Fibroblast of lung (primary cell): Measurements from ENCODE around the gene PCSK5. TPM values are rescaled to one million over a fixed set of nuclear protein-coding genes. Genes with fewer than 3 reads are reported as not detected.

Experiments used
- DNase-seq, 2 donors: peaks; one replicate each; pipeline versions ENCODE4 v3.0.0 to v3.0.0-alpha.2; 2010; ENCODE audit warnings: low read depth in 2 of 2
- H2AFZ ChIP-seq: 2 replicates; pipeline ENCODE4 v1.5.1; 2012; ENCODE audit warnings: low read length, control low read depth, inconsistent platforms
- H3K27ac ChIP-seq: 2 replicates; pipeline ENCODE4 v1.5.1; 2011; ENCODE audit warnings: low read length, control low read depth; ENCODE audit not compliant: insufficient read depth
- H3K27me3 ChIP-seq: 2 replicates; pipeline ENCODE4 v1.5.1; 2011; ENCODE audit warnings: mild to moderate bottlenecking, low read length; ENCODE audit not compliant: control insufficient read depth, insufficient read depth
- H3K36me3 ChIP-seq: 2 replicates; pipeline ENCODE4 v1.5.1; 2011; ENCODE audit warnings: low read length; ENCODE audit not compliant: control insufficient read depth, insufficient read depth
- H3K4me1 ChIP-seq: 2 replicates; pipeline ENCODE4 v1.5.1; 2011; ENCODE audit warnings: low read length; ENCODE audit not compliant: control insufficient read depth, insufficient read depth; ENCODE audit errors: extremely low read depth
- H3K4me2 ChIP-seq: 2 replicates; pipeline ENCODE4 v1.5.1; 2011; ENCODE audit warnings: low read length, control low read depth; ENCODE audit not compliant: insufficient read depth; ENCODE audit errors: extremely low read depth
- H3K4me3 ChIP-seq, 4 experiments: fragments of 200-600 bp in 1 of 4; sonication (generic) in 1 of 4; replicated peaks in 1 of 4; 2 replicates each; pipeline ENCODE4 v1.5.1; 2011 to 2016; ENCODE audit warnings: low read length in 4 of 4, low read depth in 3 of 4, mild to moderate bottlenecking in 3 of 4, control low read depth in 2 of 4, inconsistent platforms in 1 of 4, mixed read lengths in 1 of 4; ENCODE audit not compliant: insufficient read depth in 1 of 4; ENCODE audit errors: control extremely low read depth in 1 of 4
- H3K79me2 ChIP-seq: 2 replicates; pipeline ENCODE4 v1.5.1; 2012; ENCODE audit warnings: mild to moderate bottlenecking, low read length, inconsistent platforms; ENCODE audit not compliant: control insufficient read depth, insufficient read depth
- H3K9ac ChIP-seq: 2 replicates; pipeline ENCODE4 v1.5.1; 2011; ENCODE audit warnings: mild to moderate bottlenecking, low read length, control low read depth; ENCODE audit not compliant: insufficient read depth
- H3K9me3 ChIP-seq: 2 replicates; pipeline ENCODE4 v1.5.1; 2012; ENCODE audit warnings: low read depth, low read length; ENCODE audit not compliant: control insufficient read depth, insufficient read depth
- H4K20me1 ChIP-seq: 2 replicates; pipeline ENCODE4 v1.5.1; 2011; ENCODE audit warnings: low read length; ENCODE audit not compliant: control insufficient read depth, insufficient read depth; ENCODE audit errors: extremely low read depth
- EZH2 ChIP-seq: IDR thresholded peaks from 2 replicates; pipeline ENCODE4 v1.5.1; 2012; ENCODE audit warnings: low read length, control low read depth, mild to moderate bottlenecking; ENCODE audit errors: missing control alignments
- polyA plus RNA-seq, 2 donors: library from polyadenylated mRNA; depleted of rRNA in 1 of 2; stranded (reverse) in 1 of 2; unstranded in 1 of 2; fragments of >200 nt; gene quantifications; 2 replicates each; pipeline ENCODE4 v1.2.1, GENCODE V29; 2011 to 2012; ENCODE audit warnings: missing spikeins in 1 of 2
- total RNA-seq: library from RNA; depleted of rRNA; stranded (reverse); fragments of >200 nt; gene quantifications from 2 replicates; pipeline ENCODE4 v1.2.1, GENCODE V29; 2014
- TF ChIP-seq, protein P1 (sequence below), 2 donors: IDR thresholded peaks in 1 of 2; conservative IDR thresholded peaks in 1 of 2; 1 replicate in 1 of 2; 2 replicates in 1 of 2; pipeline ENCODE4 v1.5.1; 2011 to 2012; ENCODE audit warnings: low read length in 2 of 2, control low read depth in 1 of 2, inconsistent platforms in 1 of 2, low read depth in 1 of 2, mild to moderate bottlenecking in 1 of 2

The PCSK5 gene
- total and polyA plus RNA-seq, 2 donors (not counting 1 experiment from before 2014, with no cell fraction given), result 3.1 to 4.8 TPM

DNA sequence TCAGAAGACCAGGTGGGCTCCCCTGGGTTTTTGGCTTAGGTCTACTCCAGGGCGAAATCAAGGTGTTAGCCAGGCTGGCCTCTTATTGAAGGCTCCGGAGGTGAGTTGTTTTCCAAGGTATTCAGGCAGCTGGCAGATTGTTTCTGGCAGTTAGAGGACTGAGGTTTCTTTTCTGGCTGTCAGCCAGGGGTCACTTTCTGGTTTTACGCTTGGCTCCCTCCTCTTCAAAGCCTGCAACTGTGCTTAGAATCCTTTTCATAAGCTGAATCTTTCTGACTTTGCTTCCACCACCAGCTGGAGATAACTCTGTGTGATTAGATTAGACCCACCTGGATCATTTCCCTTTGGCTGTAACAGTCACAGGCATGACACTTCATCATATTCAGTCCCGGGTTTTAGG lies 479.1 kb downstream of the PCSK5 start:
- no peaks in the 10 kb centered on the region for H4K20me1 ChIP-seq
- H3K36me3 ChIP-seq, result no peaks in the 10 kb centered on the region
- no peaks in the 10 kb centered on the region for H3K9me3 ChIP-seq
- H3K79me2 ChIP-seq, result no peaks in the 10 kb centered on the region
- no peak for TF ChIP-seq EZH2
- TF ChIP-seq, protein P1, sequence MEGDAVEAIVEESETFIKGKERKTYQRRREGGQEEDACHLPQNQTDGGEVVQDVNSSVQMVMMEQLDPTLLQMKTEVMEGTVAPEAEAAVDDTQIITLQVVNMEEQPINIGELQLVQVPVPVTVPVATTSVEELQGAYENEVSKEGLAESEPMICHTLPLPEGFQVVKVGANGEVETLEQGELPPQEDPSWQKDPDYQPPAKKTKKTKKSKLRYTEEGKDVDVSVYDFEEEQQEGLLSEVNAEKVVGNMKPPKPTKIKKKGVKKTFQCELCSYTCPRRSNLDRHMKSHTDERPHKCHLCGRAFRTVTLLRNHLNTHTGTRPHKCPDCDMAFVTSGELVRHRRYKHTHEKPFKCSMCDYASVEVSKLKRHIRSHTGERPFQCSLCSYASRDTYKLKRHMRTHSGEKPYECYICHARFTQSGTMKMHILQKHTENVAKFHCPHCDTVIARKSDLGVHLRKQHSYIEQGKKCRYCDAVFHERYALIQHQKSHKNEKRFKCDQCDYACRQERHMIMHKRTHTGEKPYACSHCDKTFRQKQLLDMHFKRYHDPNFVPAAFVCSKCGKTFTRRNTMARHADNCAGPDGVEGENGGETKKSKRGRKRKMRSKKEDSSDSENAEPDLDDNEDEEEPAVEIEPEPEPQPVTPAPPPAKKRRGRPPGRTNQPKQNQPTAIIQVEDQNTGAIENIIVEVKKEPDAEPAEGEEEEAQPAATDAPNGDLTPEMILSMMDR (conservative IDR thresholded peaks at IDR 0.05 in 1 of 2, IDR thresholded peaks at IDR 0.05 in 1 of 2; ENCODE audit: low read depth in 1 of 2, low read length in 2 of 2), result no peak
- no peak overlapping the region for H3K9ac ChIP-seq
- no peak overlapping the region for H2AFZ ChIP-seq
- no peak overlapping the region for H3K4me3 ChIP-seq
- peaks cover 8% of the 10 kb centered on the region for H3K4me1 ChIP-seq
- H3K4me2 ChIP-seq, result no peak overlapping the region
- DNase-seq, result peak; percentile 60 to 86
- H3K27me3 ChIP-seq, result no peaks in the 10 kb centered on the region
- no peak overlapping the region for H3K27ac ChIP-seq

DNA sequence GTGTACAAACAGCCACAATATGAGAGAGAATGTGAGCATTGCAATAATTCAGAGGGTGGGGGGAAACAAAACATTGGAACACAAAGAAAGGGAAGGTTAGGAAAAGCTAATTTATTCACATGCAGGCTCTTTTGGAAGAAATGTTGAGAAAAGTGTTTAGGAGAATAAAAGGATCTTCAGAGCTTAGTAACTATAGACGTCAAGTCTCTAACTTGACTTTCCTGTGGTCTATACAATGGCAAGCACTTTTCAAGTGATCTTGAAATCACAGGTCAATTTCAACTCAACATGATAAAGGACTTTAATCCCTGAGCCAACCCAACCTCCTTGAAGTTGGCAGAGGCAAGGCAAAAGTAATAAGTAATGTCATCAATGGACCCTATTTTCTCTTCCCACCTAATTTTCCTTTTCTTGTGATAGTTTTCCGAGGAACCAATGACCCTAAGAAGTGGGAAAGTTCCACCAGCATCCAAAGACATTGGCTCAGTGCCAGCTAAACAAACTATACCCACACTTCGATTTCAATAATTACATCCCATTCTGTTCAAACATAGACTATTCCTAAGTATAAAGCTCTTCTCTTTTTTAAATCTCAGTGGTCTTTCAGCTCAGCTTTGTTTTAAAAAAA lies 480.0 kb downstream of the PCSK5 start:
- H3K27ac ChIP-seq, result no peak overlapping the region
- peaks cover 12% of the 10 kb centered on the region for H3K4me1 ChIP-seq
- no peaks in the 10 kb centered on the region for H3K36me3 ChIP-seq
- no peaks in the 10 kb centered on the region for H3K79me2 ChIP-seq
- no peaks in the 10 kb centered on the region for H3K27me3 ChIP-seq
- no peak overlapping the region for H3K4me2 ChIP-seq
- no peak for TF ChIP-seq EZH2
- TF ChIP-seq, protein P1 (conservative IDR thresholded peaks at IDR 0.05 in 1 of 2, IDR thresholded peaks at IDR 0.05 in 1 of 2; ENCODE audit: low read depth in 1 of 2, low read length in 2 of 2), result no peak
- DNase-seq, result no peak
- no peak overlapping the region for H3K9ac ChIP-seq
- no peaks in the 10 kb centered on the region for H3K9me3 ChIP-seq
- no peaks in the 10 kb centered on the region for H4K20me1 ChIP-seq
- H3K4me3 ChIP-seq, result no peak overlapping the region
- H2AFZ ChIP-seq, result no peak overlapping the region

DNA sequence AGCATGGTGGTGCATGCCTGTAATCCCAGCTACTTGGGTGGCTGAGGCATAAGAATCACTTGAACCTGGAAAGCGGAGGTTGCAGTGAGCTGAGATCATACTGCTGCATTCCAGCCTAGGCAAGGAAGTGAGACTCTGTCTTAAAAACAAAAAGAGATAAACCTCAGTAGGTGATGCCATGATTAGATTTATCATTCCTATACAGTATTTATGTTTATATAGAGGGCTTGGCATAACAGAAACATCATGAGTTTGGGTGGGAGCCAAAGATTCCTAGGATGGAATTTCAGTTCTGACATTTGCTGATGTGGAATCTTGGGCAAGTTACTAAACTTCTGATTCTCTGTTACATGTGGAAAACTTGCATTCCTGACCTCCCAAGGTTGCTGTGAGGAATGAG lies 481.4 kb downstream of the PCSK5 start:
- TF ChIP-seq EZH2, result no peak
- TF ChIP-seq, protein P1 (conservative IDR thresholded peaks at IDR 0.05 in 1 of 2, IDR thresholded peaks at IDR 0.05 in 1 of 2; ENCODE audit: low read depth in 1 of 2, low read length in 2 of 2), result no peak
- Histone ChIP-seq H2AFZ (no peak overlapping the region), H3K4me2 (no peak overlapping the region), H3K27ac (no peak overlapping the region), H3K36me3 (no peaks in the 10 kb centered on the region), H4K20me1 (no peaks in the 10 kb centered on the region), H3K27me3 (no peaks in the 10 kb centered on the region), H3K79me2 (no peaks in the 10 kb centered on the region), H3K9ac (no peak overlapping the region), H3K4me1 (peaks cover 13% of the 10 kb centered on the region), H3K4me3 (no peak overlapping the region), H3K9me3 (no peaks in the 10 kb centered on the region)
- peak; percentile 30 to 80 for DNase-seq
